Hepatocyte (in vitro differentiated cells): Measurements from ENCODE around the gene ADD1.

Experiments used
- EZH2 ChIP-seq: fragments of 200-600 bp; sonication (generic); IDR thresholded peaks from 2 replicates; pipeline ENCODE4 v1.6.1; 2016; ENCODE audit warnings: antibody characterized with exemption, mild to moderate bottlenecking, borderline replicate concordance
- EZH2phosphoT487 ChIP-seq: fragments of 200-600 bp; sonication (generic); IDR thresholded peaks from one replicate; pipeline ENCODE4 v1.6.1; 2018; ENCODE audit warnings: antibody characterized with exemption, mild to moderate bottlenecking, low read depth, moderate library complexity; ENCODE audit not compliant: unreplicated experiment, severe bottlenecking
- TF ChIP-seq, protein P1 (sequence below): fragments of 200-600 bp; sonication (generic); IDR thresholded peaks from 2 replicates; pipeline ENCODE4 v1.5.1; 2016; ENCODE audit warnings: antibody characterized with exemption, mild to moderate bottlenecking; ENCODE audit not compliant: poor library complexity

DNA sequence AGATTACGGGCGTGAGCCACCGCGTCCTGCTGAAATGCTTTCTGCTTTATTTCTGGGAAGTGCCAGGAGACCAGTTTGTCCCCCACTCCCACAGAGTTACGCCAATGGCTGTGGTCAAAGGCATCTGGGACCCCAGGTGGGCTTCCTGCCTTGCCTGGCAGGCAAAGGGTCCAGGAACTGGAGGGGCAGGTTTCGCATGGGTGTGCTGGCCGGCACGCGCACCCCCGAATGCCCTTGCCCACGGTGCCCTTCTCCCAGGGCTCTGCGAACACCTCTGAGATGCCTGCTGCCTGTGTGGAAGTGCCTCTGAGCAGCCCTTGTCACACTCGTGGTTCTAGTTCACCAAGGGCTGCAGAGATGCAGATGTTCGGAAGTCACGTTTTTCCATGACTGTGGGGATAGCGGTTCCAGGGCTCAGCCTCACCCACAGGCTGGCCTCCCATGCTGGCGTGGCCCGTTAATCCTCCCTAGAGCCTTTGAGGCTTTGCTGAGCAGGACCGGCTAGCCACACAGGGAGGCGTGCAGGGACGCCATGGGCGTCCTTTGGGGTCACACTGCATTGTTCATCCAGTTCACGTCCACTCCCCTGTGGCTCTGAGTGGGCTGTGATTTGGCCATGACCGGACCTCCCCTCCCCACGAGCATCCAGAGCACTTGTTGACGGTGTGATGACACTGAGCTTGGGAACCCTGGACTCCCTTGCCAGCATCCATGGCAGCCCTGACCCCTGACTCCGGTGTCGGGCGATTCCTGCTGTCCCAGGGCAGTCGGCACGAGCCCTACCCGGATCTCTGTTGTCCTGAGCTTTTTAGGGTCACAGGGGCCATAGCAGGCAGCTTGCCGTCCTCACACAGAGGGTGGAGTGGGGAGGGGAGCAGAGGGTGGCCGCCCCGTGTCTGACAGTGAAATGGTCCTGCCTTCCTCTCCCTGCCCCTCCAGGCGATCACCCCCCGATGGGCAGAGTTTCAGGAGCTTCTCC is 12.7 kb upstream of the ADD1 start:
- TF ChIP-seq, protein P1, sequence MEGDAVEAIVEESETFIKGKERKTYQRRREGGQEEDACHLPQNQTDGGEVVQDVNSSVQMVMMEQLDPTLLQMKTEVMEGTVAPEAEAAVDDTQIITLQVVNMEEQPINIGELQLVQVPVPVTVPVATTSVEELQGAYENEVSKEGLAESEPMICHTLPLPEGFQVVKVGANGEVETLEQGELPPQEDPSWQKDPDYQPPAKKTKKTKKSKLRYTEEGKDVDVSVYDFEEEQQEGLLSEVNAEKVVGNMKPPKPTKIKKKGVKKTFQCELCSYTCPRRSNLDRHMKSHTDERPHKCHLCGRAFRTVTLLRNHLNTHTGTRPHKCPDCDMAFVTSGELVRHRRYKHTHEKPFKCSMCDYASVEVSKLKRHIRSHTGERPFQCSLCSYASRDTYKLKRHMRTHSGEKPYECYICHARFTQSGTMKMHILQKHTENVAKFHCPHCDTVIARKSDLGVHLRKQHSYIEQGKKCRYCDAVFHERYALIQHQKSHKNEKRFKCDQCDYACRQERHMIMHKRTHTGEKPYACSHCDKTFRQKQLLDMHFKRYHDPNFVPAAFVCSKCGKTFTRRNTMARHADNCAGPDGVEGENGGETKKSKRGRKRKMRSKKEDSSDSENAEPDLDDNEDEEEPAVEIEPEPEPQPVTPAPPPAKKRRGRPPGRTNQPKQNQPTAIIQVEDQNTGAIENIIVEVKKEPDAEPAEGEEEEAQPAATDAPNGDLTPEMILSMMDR: no peak
- TF ChIP-seq EZH2phosphoT487: no peak
- TF ChIP-seq EZH2: no peak
